ENCODE measurements around the gene THEMIS. TPM values are rescaled to one million over a fixed set of nuclear protein-coding genes. Genes with fewer than 3 reads are reported as not detected.

The THEMIS gene
- total and polyA plus RNA-seq, 10 of the 15 experiments (the other 5 are each of a cell fraction or from before 2014, with no cell fraction given) = 0.06 to 1.5 (median 0.08) TPM; not detected in 6

- no peak for TF ChIP-seq NFYB (IDR thresholded peaks at IDR 0.05; ENCODE audit: insufficient read depth, low read depth, low read length)
- TF ChIP-seq NR2C2 (IDR thresholded peaks at IDR 0.05; ENCODE audit: borderline replicate concordance, control insufficient read depth, insufficient read length, low read depth) = no peak
- no peak for TF ChIP-seq STAT1 (conservative IDR thresholded peaks at IDR 0.05)
- no peak for TF ChIP-seq RELB (IDR thresholded peaks at IDR 0.05; ENCODE audit: low read depth)
- no peak for TF ChIP-seq ZBTB33 (IDR thresholded peaks at IDR 0.05)
- no peak for TF ChIP-seq ATF3 (IDR thresholded peaks at IDR 0.05; ENCODE audit: borderline replicate concordance, extremely low read depth, low read depth, low read length)
- TF ChIP-seq SIX5 (IDR thresholded peaks at IDR 0.05; ENCODE audit: low read depth, low read length, severe bottlenecking) = no peak
- no peak for TF ChIP-seq BCL11A (IDR thresholded peaks at IDR 0.05; ENCODE audit: low read depth, low read length)
- TF ChIP-seq BRCA1 (IDR thresholded peaks at IDR 0.05; ENCODE audit: low read depth, low read length) = no peak
- TF ChIP-seq ZBTB40 (IDR thresholded peaks at IDR 0.05; ENCODE audit: borderline replicate concordance) = no peak
- TF ChIP-seq NKRF (conservative IDR thresholded peaks at IDR 0.05) = no peak
- TF ChIP-seq RB1 (IDR thresholded peaks at IDR 0.05; ENCODE audit: borderline replicate concordance) = no peak
- no peak for TF ChIP-seq MEF2B (IDR thresholded peaks at IDR 0.05; ENCODE audit: partially characterized antibody, poor library complexity, severe bottlenecking)
- intact Hi-C loops (cut with micrococcal nuclease; ENCODE audit: unreplicated experiment) = no loop called here
- Histone ChIP-seq H2AFZ (ENCODE audit: control insufficient read depth, low read depth, low read length) (no peak overlapping the region), H3K9ac (ENCODE audit: control insufficient read depth, insufficient read depth, low read length) (no peak overlapping the region), H3K79me2 (ENCODE audit: control insufficient read depth, insufficient read depth, low read length) (no peaks in the 10 kb centered on the region), H3K4me2 (ENCODE audit: control insufficient read depth, insufficient read depth) (no peak overlapping the region), H3K36me3 (ENCODE audit: control insufficient read depth in 2 of 2, insufficient read depth in 2 of 2, low read length in 1 of 2) (no peaks in the 10 kb centered on the region), H3K27me3 (replicated peaks in 1 of 2; ENCODE audit: control insufficient read depth in 2 of 2, insufficient read depth in 2 of 2, low read length in 1 of 2) (no peaks in the 10 kb centered on the region), H4K20me1 (ENCODE audit: control insufficient read depth, insufficient read depth) (no peaks in the 10 kb centered on the region), H3K4me1 (ENCODE audit: control insufficient read depth, insufficient read depth, low read length) (no peaks in the 10 kb centered on the region), H3K4me3 (no peak overlapping the region), H3K27ac (ENCODE audit: control insufficient read depth, insufficient read depth) (no peak overlapping the region), H3K9me3 (replicated peaks; ENCODE audit: control insufficient read depth, insufficient read depth, low read length) (no peaks in the 10 kb centered on the region)
- no peak for ATAC-seq
- SMC1A ChIA-PET (ENCODE audit: uncharacterized antibody, unreplicated experiment) = no interaction called here
- no peak for DNase-seq (ENCODE audit: low read depth, low spot score)
- no TSS peak for BruUV-seq (replicated peaks)
- no peak for FAIRE-seq
- RAD21 ChIA-PET (ENCODE audit: unreplicated experiment) = no interaction called here
- in situ Hi-C loops (cut with MboI) = no loop called here
- WGBS (ENCODE audit: insufficient coverage, insufficient replicate concordance, low lambda C conversion rate, missing lambda C conversion rate) = 4% methylated on average over 1 of the region's 1 CpG
- POLR2A ChIA-PET = no interaction called here
- CTCF ChIA-PET = no interaction called here
These were observed 116.4 kb downstream of the THEMIS start for GRCh38 chr6:127784468-127784867.

All from GM12878 (cell line).